Testis (tissue), 3 donors: Measurements from ENCODE around the gene ZNF687. TPM values are rescaled to one million over a fixed set of nuclear protein-coding genes. Genes with fewer than 3 reads are reported as not detected.
A peak's percentile ranks its signal among the peaks of the same experiment; 100 is the strongest.

Experiments used
- DNase-seq: peaks from one replicate; pipeline ENCODE4 v3.0.0-alpha.2; 2019
- H3K27ac ChIP-seq, 2 donors: fragments of 200-600 bp; sonication (generic); one replicate each; pipeline ENCODE4 v1.5.1; 2019
- H3K27me3 ChIP-seq: fragments of 200-600 bp; sonication (generic); one replicate; pipeline ENCODE4 v1.5.1; 2019
- H3K36me3 ChIP-seq: fragments of 200-600 bp; sonication (generic); one replicate; pipeline ENCODE4 v1.5.1; 2017; ENCODE audit warnings: low read depth; ENCODE audit errors: missing control alignments
- H3K4me1 ChIP-seq: fragments of 200-600 bp; sonication (generic); one replicate; pipeline ENCODE4 v1.5.1; 2019
- H3K4me3 ChIP-seq, 2 donors: fragments of 200-600 bp; sonication (generic); one replicate each; pipeline ENCODE4 v1.5.1; 2017 to 2019
- H3K9me3 ChIP-seq: fragments of 200-600 bp; sonication (generic); one replicate; pipeline ENCODE4 v1.5.1; 2017
- CTCF ChIP-seq, 3 experiments: fragments of 450-650 bp in 2 of 3; fragments of 200-600 bp in 1 of 3; sonication (generic) in 1 of 3; IDR thresholded peaks; one replicate each; pipeline ENCODE4 v1.5.1; 2016 to 2019; ENCODE audit warnings: antibody characterized with exemption in 3 of 3, mild to moderate bottlenecking in 2 of 3, moderate library complexity in 1 of 3
- POLR2A ChIP-seq: fragments of 450-650 bp; IDR thresholded peaks from one replicate; pipeline ENCODE4 v1.6.1; 2017; ENCODE audit warnings: antibody characterized with exemption, mild to moderate bottlenecking, moderate library complexity
- WGBS, 2 donors: methylation state at CpG; one replicate each; pipeline ENCODE4 v1.1.5; 2018; 5-methylcytosine and 5-hydroxymethylcytosine counted together
- intact Hi-C: fragments of 100-400 bp; cut with DNase I; formaldehyde crosslinking; loops from one replicate; pipeline ENCODE4 v1.15.1; 2023; ENCODE audit warnings: low total_unique reads
- polyA plus RNA-seq: library from polyadenylated mRNA; stranded (reverse); fragments of 350-450 nt; fragmentation: Illumina TruSeq; extraction: RNeasy Lipid Tissue Mini Kit (QIAGEN cat#74804); gene quantifications from one replicate; pipeline ENCODE4 v1.2.3, GENCODE V29; 2014; ENCODE audit warnings: low read depth, low replicate concordance; ENCODE audit not compliant: insufficient read depth
- total RNA-seq, 2 donors: library from RNA; depleted of rRNA; stranded (reverse); fragments of >200 nt; gene quantifications; one replicate each; pipeline ENCODE4 v1.2.3, GENCODE V29; 2016

ZNF687 gene
- total and polyA plus RNA-seq, 3 donors from 2014 or later: 38.4 to 58.2 (median 39.9) TPM

DNA sequence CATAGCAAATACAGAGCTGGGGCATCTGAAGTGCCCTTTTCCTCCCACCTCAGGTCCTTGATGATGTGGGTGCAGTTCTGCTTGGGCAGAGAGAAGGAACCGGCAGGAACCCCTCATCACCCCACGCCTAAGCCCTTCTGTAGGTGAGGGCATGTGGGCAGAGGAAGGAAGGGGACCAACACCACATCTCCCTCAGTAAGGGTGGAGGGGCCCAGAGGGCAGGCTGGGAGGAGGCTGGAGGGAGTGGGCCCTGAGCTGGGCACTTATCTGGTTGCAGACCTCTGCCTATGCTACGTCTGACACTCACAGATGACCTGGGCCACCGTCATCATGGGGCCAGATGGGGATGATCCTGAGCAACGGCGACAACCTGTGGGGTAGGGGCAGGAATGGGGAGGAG, 11.0 kb downstream of the ZNF687 start:
- TF ChIP-seq CTCF (IDR thresholded peaks at IDR 0.05) (no peak), POLR2A (no peak)
- Histone ChIP-seq H3K4me3 (no peak overlapping the region), H3K27me3 (no peaks in the 10 kb centered on the region), H3K4me1 (no peaks in the 10 kb centered on the region), H3K9me3 (no peaks in the 10 kb centered on the region), H3K27ac (no peak overlapping the region), H3K36me3 (no peaks in the 10 kb centered on the region)
- WGBS, 2 donors: 89 to 91% methylated on average over 6 of the region's 6 CpGs
- intact Hi-C loops: no loop called here
- DNase-seq: no peak

GRCh38 chr1:151294742-151295462, 12.8 kb downstream of the ZNF687 start:
- no peak for DNase-seq
- Histone ChIP-seq H3K36me3 (no peaks in the 10 kb centered on the region), H3K4me3 (no peak overlapping the region), H3K9me3 (no peaks in the 10 kb centered on the region), H3K27ac (no peak overlapping the region), H3K4me1 (no peaks in the 10 kb centered on the region), H3K27me3 (no peaks in the 10 kb centered on the region)
- TF ChIP-seq CTCF (IDR thresholded peaks at IDR 0.05): no peak
- no peak for TF ChIP-seq POLR2A
- intact Hi-C loops: no loop called here
- WGBS, 2 donors: 88 to 95% methylated on average over 2 of the region's 2 CpGs

GRCh38 chr1:151309811-151310323, 27.8 kb downstream of the ZNF687 start:
- no peaks in the 10 kb centered on the region for H3K27me3 ChIP-seq
- H3K36me3 ChIP-seq: no peaks in the 10 kb centered on the region
- H3K4me1 ChIP-seq: peaks cover 45% of the 10 kb centered on the region
- TF ChIP-seq POLR2A (no peak), CTCF (IDR thresholded peaks at IDR 0.05) (no peak)
- H3K9me3 ChIP-seq: no peaks in the 10 kb centered on the region
- H3K27ac ChIP-seq: peak overlapping the region in 1 of 2 donors; percentile 69
- H3K4me3 ChIP-seq: no peak overlapping the region
- DNase-seq: no peak
- intact Hi-C loops: no loop called here
- WGBS, 2 donors: 42 to 57% methylated on average over 6 to 7 of the region's 7 CpGs

GRCh38 chr1:151311011-151311410, 28.9 kb downstream of the ZNF687 start:
- Histone ChIP-seq H3K4me1 (peaks cover 45% of the 10 kb centered on the region), H3K27ac (peak overlapping the region in 1 of 2 donors; percentile 69), H3K9me3 (no peaks in the 10 kb centered on the region), H3K36me3 (no peaks in the 10 kb centered on the region), H3K4me3 (no peak overlapping the region), H3K27me3 (no peaks in the 10 kb centered on the region)
- intact Hi-C loops: no loop called here
- WGBS, 2 donors: 51 to 72% methylated on average over 4 of the region's 4 CpGs
- TF ChIP-seq POLR2A (no peak), CTCF (IDR thresholded peaks at IDR 0.05) (no peak)
- no peak for DNase-seq
